Midbrain (tissue), 1 donor: ENCODE measurements around the gene ERN1.

ENCODE experiments used
- DNase-seq: peaks from one replicate; lab custom pipeline; 2025; lab: John Stamatoyannopoulos, UW

ERN1 gene

GRCh38 chr17:64157669-64158180, 27.8 kb upstream of the ERN1 start:
- DNase-seq: no peak

- DNase-seq: peak; percentile 25
These were observed 26.7 kb upstream of the ERN1 start for GRCh38 chr17:64156670-64157069.

GRCh38 chr17:64155751-64156544, 26.0 kb upstream of the ERN1 start:
- DNase-seq: peak; percentile 88

GRCh38 chr17:64155129-64155528, 25.2 kb upstream of the ERN1 start:
- no peak for DNase-seq

- DNase-seq: peak; percentile 41
These were observed 24.8 kb upstream of the ERN1 start for GRCh38 chr17:64154717-64155116.

- DNase-seq: no peak
These were observed 24.4 kb upstream of the ERN1 start for GRCh38 chr17:64154313-64154695.

GRCh38 chr17:64153565-64154312, 23.8 kb upstream of the ERN1 start:
- no peak for DNase-seq

- no peak for DNase-seq
These were observed 22.6 kb upstream of the ERN1 start for GRCh38 chr17:64152428-64153125.

- no peak for DNase-seq
These were observed 21.0 kb upstream of the ERN1 start for GRCh38 chr17:64151016-64151368.

GRCh38 chr17:64150237-64151015, 20.5 kb upstream of the ERN1 start:
- DNase-seq: peak; percentile 22

- no peak for DNase-seq
These were observed 19.3 kb upstream of the ERN1 start for GRCh38 chr17:64149196-64149595.

GRCh38 chr17:64148699-64149098, 18.8 kb upstream of the ERN1 start:
- DNase-seq: peak; percentile 48

GRCh38 chr17:64148017-64148631, 18.2 kb upstream of the ERN1 start:
- no peak for DNase-seq

GRCh38 chr17:64147110-64148016, 17.4 kb upstream of the ERN1 start:
- no peak for DNase-seq

GRCh38 chr17:64146418-64147109, 16.6 kb upstream of the ERN1 start:
- peak; percentile 75 for DNase-seq

- DNase-seq: peak; percentile 99
These were observed 15.9 kb upstream of the ERN1 start for GRCh38 chr17:64145751-64146417.

- no peak for DNase-seq
These were observed 15.4 kb upstream of the ERN1 start for GRCh38 chr17:64145375-64145750.

- no peak for DNase-seq
These were observed 9.6 kb upstream of the ERN1 start for GRCh38 chr17:64139542-64139941.

- DNase-seq: no peak
These were observed 8.5 kb upstream of the ERN1 start for GRCh38 chr17:64138441-64138840.
